Right ventricle myocardium inferior (tissue), 1 donor: ENCODE data around the gene TSPAN18. TPM values are rescaled to one million over a fixed set of nuclear protein-coding genes. Genes with fewer than 3 reads are reported as not detected.

ENCODE experiments used
- ATAC-seq: fragments of 200-7000 bp; cut with Tn5 transposase; one replicate; pipeline ENCODE4 v1.9.1; 2020; ENCODE audit warnings: mild to moderate bottlenecking, moderate library complexity
- DNase-seq: peaks from one replicate; pipeline ENCODE4 v3.0.0; 2021; ENCODE audit errors: missing footprints
- intact Hi-C: fragments of 100-400 bp; cut with DNase I; formaldehyde crosslinking; loops from one replicate; pipeline ENCODE4 v1.11.0; 2022
- total RNA-seq: library from RNA; stranded (reverse); fragmentation: NEBNext Ultra II Directional; extraction: Animal tissue kit (Norgen Biotek cat#: 25700); gene quantifications from one replicate; pipeline ENCODE4 v1.2.1, GENCODE V29; 2021
- donor health status: DM: no; HTN: yes; CAD: no; lungs with severe emphysema.

The TSPAN18 gene
- total RNA-seq, 1 donor from 2014 or later = 115 TPM

DNA sequence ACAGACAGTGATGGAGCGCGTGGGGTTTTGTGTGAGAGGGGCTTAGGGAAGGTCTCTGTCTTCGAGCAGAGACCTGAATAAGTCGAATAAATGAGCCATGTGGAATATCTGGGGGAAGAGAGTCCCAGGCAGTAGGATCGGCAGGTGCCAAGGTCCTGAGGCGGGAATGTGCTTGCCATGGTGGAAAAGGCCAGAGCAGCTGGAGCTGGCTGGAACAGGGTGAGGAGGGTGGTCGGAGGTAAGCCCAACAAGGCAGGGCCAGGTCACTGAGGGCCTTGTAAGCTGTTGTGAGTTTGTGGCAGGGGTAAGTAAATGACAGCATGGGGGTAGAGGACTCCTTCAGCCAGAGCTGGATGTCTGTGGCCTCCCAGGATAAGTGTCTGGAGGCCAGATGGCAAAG, 152.7 kb downstream of the TSPAN18 start:
- DNase-seq (no peak), ATAC-seq (no peak)
- intact Hi-C loops = no loop called here

DNA sequence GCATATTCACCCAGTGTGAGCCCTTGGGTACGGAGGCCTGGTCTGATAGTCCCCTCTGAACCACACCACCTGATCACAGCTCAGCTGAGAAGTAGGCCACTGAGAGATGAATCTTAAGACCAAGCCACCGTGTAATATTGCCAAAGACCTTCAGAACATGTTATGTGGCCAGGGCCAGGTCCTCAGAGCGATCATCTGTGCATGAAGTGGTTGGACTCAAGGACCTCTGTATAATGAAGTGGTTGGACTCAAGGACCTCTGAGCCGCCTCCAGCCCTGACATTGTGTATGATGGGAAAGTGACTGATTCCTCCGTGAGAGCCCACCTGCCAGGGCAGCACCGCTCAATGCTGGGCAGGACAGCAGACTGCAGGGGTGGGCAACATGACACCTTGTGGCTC, 153.7 kb downstream of the TSPAN18 start:
- intact Hi-C loops = no loop called here
- ATAC-seq (peak; percentile 12), DNase-seq (no peak)

DNA sequence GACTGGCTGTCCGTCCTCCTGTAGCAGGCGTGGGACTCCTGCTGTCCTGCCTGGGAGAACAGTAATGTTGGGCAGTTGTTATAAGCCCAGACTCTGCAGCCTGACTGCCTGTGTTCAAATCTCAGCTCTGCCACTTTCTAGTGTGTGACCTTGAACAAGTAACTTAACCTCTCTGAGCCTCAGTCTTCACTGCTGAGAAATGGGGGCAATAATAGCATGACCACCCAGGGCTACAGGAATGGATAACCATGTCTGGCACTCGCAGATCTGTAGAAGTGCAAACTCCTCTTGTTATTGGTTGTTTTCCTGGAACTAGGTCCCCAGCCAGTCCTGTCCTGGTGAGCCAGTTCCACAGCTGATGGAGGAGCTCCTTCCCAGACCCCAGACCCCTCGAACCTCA, 154.2 kb downstream of the TSPAN18 start:
- no peak for DNase-seq
- intact Hi-C loops = no loop called here
- no peak for ATAC-seq

DNA sequence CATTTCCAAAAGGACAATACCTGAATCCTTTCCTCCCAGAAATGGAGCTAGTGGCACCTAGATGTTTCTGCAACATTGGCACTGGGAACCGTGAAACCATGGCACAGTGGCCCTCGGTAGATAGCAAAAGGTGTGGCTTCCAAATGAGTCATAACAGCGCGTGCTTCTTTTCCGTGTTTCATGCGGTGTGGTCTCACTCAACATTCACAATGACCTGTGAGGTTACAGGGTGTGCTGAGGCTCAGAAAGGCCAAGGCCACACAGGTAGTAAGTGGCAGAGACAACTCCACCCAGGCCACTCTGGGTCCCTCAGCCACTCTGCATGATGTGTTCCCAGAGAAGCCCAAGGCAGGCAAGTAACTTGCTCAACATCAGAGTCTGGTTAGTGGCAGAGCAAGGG, 156.5 kb downstream of the TSPAN18 start:
- ATAC-seq = no peak
- intact Hi-C loops = no loop called here
- peak; percentile 15 for DNase-seq

DNA sequence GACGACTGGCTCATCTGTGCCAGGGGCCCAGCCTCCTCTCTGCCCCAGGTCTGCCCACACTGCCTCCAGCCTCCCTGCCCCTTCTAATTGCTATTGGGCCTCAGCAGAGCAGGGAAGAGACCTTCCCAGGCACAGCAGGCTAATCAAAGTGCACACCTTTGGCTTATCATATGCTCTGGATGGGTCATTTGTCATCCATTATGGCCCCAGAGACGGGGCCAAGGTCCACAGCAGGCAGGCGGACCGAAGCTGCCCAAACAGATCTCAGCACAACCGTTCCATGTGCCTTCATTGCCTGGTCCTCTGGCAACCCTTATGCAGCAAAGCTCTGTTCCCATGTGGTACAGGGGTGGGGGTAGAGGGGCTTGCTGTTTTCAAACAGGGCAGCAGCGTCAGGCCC, 157.3 kb downstream of the TSPAN18 start:
- intact Hi-C loops = no loop called here
- ATAC-seq = no peak

DNA sequence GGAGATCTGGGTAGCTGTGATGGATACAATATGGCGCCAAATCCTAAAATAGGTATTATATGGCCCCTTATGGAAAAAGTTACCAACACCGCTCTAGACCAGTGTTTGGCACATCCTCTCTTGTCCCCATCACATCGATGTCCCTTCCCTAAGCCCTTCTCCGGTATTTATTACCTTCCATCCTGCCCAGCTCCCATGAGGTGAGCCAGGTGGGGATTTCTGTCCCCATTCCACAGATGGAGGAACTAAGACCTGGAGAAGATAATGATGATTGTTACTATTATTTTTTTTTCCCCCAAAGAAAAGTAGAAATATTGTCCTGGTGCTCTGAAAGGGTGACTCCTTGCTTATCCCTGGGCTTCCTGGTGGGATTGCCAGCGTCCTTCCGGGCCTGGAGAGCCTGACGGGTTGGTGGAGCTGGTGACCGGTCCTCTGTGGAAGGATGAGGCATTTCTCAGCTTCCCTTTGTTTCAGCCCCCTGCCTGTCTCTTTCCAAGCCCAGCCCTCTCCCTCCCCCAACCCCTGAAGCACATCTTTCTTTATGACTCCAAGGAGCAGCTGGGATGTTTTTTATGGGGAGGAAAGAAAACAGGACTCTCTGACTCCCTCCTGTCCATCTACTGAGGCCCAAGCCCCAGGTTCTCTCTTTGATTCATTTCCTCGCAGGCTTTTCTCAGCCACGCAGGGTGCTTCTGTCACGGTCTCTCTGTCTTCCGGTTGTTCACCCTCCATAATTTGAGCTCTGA, 158.5 kb downstream of the TSPAN18 start:
- no peak for ATAC-seq
- intact Hi-C loops = no loop called here
- DNase-seq = peak; percentile 2

More for the DNA sequence above, 157.3 kb downstream of the TSPAN18 start:
- peak; percentile 57 for DNase-seq

DNA sequence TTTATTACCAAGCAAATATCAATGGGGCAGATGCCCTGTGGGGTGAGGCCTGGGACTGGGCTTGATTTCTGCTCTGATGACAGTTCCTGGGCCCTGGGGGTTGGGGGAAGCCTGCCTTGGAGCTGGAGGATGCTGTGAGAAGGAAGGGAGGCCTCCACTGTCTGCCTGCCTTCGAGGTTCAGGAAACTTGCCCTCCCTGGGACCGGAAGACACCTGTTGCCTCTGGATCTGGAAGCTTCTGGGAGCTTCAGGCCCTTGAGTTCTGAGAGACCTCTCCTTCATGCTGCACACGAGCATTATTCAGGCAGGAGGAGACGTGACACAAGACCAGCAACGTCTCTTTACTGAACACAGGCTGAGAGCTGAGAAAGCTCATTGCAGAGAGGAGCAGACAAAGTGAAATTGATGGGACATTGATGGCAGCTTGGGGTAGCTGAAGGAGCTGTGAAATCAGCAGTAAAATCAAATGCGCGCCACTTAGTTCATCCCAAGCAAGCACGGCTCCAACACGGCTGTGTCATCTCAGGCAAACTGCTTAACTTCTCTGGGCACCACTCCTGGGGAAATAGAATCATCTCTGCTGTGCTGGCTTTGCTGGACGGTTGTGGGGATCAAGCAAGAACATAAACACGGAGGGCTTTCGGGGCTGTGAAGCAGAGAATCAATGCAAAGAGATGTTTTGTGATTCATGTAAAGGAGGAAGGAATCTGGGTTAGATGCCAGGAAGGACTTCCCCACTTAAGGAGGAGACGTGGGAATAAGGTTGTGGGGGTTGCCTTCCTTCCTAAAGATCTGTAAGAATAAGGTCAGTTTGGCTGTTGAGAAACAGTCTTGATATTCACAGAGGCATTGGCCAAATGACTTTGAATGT, 159.4 kb downstream of the TSPAN18 start:
- no peak for DNase-seq
- intact Hi-C loops = no loop called here
- no peak for ATAC-seq

DNA sequence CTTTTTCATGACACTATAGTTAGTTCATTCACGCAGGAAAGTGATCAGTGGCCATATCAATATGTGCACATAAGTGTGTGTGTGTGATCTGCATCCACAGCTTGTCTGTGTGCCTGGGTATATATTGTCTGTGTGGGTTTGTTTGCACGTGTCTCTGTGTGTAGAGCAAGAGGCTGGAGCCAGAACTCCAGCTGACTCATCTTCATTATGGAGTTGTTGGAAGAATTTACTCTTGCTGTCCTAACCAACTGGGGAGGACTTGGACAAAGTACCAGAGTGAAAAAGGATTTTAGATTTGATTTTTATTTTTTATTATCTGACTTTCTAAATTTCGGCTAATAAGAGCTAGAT, 160.0 kb downstream of the TSPAN18 start:
- intact Hi-C loops = no loop called here
- DNase-seq (no peak), ATAC-seq (no peak)

DNA sequence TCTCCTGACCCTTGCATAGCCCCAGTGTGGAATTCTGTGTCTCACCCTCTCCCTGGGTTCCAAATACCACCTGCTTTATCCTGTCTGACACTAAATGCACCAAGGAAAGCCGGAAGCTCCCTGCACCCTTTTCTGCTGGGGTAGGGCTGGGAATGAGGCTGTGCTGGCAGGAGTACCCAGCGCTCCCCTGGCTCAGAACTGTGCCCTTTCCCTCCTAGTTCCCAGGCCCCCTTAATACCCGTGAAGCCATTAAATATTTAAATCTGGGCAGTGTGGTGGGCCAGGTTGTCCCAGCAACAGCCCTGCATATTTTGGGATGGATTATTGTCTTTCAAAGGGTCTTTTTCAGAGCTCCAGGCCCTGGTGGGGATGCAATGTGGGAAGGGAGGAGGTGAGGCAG, 160.9 kb downstream of the TSPAN18 start:
- ATAC-seq (no peak), DNase-seq (no peak)
- intact Hi-C loops = no loop called here

DNA sequence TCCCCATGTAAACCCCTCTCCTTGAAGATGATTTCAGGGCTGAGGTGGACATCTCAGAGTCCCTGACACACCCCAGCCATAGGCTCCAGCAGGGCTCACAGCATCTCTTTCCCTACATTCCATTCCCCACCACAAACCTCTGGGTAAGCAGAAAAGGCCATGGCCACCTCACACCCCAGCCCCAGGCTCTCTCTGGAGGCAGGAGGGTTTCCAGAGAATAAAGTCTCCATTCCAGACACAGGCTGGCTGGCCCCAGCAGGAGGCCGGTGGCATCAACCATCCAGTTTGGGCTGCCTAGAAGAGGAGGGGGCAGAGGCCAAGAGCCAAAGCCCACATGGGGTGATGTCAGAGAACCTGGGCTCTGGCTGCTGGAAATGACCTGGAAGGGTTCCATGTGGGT, 162.5 kb downstream of the TSPAN18 start:
- intact Hi-C loops = no loop called here
- DNase-seq (no peak), ATAC-seq (no peak)

DNA sequence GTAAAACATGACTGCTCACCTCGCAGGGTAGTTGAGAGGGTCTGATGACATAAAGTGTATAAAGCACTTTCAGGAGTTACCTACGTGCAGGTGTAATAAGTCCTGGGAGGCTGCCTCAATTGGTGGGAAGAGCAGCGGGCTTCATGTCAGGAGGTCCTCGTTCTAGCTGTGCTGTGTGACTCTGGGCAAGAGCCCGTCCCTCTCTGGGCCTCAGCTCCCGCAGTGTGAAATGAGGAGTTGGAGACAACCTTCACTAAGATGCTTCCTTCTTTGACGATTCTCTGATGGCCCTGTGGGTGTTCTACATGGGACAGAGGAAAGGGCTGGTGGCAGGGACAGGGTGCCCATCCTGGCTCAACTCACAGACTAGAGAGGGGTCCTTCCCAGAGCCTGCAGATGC, 166.1 kb downstream of the TSPAN18 start:
- DNase-seq = no peak
- intact Hi-C loops = loop anchor here (5.0 kb wide), 1 partner anchor 121 kb away; no protein-coding TSS in a partner anchor
- ATAC-seq = no peak

DNA sequence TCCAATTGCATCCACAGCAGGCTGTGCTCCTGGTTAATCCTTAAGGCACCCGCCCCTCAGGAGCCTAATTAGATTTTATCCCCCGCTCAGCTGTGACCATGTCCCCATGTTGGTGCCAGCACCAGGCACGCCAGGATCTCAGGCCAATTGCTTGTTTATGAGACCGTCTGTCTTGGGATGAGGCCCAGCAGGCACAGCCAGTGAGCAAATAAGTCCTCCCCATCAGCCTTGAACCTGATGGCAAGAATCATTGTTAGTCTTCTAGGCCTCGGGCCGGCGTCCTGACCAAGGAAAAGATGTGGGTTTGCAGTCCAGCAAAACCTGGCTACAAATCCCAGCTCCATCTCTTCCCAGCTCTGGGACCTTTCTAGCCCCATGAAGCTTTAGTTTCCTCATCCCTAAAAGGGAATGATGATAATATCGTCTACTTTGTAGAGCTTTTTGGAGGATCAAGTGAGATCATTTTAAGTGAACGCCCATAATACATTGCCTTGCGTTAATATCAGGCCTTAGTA, 166.6 kb downstream of the TSPAN18 start:
- intact Hi-C loops = loop anchor here (5.0 kb wide), 1 partner anchor 121 kb away; no protein-coding TSS in a partner anchor
- ATAC-seq = peak; percentile 25
- DNase-seq = no peak

DNA sequence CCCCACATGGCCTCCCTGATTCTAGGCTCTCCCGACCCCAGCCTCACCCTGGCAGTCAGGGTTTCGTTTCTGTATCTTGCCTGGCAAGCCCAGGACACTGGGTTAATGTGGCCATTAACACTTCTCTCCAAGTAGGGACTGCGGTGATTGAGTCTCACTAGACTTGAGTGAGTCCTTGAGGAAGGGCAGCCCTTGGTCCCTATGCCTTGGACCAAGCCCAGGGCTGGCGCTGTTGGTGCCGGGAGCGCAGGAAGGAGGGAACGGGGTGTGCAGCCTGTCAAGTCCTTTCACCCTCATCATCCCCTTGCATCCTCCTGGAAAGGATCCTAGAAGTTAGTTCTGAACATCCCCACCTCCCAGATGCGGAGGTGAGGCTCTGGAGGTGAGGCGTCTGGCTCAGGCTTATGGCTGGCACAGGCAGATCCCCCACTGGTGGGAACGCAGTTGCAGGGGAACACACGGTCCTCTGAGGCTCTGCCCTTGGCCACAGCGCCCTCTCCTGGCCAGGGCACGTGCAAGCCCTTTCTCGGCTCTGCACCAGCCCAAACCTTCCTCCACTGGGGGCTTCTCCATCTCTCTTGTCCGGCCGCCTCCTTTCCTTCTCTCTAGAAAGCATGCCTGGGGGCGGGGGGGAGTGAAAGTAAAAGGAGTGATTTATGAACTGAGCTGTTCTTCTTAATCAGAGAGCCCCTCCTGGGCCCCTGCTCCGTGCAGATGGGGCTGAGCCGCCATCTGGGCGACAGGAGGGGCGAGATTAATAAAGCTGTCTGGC, 167.3 kb downstream of the TSPAN18 start:
- intact Hi-C loops = loop anchor here (1.0 to 5.0 kb wide), 3 partner anchors 122 to 273 kb away; no protein-coding TSS in a partner anchor
- peak; percentile 75 for DNase-seq
- peak; percentile 89 for ATAC-seq

DNA sequence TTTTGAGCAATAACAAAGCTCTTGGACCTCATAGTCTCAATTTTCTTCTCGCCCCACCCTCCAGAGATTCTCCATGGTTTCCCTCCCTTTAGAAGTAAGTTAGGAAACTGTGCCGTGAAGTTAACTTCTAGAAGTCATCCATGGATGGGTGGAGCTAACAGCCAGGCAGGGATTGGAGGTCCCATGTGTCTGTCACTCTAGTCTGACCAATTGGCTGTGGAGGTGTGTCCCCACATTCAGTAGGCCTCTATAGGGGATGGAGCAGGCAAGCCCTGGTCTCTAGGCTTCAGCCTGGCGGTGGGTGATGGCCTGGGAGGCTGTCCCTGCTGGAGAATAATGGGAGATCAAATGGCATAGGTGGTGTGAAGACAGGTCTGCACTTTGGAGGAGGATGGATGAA, 173.2 kb downstream of the TSPAN18 start:
- DNase-seq = peak; percentile 42
- ATAC-seq = no peak
- intact Hi-C loops = no loop called here

DNA sequence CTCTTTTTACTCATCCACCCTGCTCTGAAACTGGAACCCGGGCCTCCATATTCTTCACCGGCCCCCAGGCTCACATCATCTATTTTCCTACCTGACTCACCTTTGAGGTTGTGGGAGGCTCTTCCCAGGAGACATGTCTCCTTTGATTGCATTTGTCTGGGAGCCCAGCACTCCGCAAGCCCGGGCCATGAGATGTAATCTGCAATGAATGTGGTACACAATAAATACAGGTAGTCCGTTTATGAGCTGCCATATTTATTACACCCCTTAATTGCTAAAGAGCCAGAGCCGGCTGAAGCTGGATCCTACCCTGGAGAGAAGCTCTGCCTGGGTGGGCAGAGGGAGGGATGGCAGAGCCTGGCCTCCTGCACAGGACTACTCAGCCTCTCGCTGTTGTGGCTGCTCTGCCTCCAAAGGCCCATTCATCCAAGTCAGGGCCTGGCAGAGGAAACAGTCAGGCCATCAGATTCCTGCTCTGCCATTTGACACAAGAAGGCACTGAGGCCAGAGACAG, 174.4 kb downstream of the TSPAN18 start:
- intact Hi-C loops = no loop called here
- DNase-seq (peak; percentile 51), ATAC-seq (no peak)

DNA sequence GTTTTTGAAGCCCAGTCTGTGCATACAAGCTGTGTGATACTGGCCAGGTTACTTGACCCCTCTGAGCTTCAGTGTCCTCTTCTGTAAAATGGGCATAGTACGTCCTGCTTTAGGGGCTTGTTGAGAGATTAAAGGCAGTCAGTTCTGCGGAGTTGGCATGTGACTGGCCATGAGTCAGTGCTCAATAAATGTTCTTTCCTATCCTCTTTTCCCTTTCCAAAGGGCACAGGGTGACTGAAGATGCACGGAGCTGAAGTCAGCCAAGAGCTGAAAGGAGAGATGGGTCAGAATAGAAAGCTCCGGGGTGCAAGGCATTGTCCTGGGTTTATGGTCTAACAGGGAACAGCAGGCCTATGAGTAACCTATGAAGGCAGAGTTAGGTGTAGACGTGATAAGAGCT, 175.0 kb downstream of the TSPAN18 start:
- no peak for DNase-seq
- intact Hi-C loops = no loop called here
- ATAC-seq = no peak

DNA sequence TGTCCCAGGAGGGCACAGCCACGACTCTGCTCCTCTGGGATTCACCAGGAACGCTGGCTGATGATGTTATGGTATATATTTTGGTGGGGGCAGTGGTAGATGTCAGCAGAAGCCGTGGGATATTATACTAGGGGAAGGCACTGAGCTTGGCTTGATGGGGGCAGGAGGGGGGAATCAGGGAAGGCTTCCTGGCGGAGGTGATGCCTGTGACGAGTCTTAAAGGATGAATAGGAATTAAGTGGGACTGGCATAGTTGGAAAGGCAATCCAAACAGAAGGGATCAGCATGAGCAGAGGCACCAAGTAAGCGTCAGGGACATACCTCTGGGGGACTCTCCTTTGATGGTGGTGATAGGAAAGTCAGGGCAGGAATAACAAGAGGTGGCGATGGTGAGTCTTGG, 176.3 kb downstream of the TSPAN18 start:
- ATAC-seq = no peak
- intact Hi-C loops = no loop called here
- no peak for DNase-seq

DNA sequence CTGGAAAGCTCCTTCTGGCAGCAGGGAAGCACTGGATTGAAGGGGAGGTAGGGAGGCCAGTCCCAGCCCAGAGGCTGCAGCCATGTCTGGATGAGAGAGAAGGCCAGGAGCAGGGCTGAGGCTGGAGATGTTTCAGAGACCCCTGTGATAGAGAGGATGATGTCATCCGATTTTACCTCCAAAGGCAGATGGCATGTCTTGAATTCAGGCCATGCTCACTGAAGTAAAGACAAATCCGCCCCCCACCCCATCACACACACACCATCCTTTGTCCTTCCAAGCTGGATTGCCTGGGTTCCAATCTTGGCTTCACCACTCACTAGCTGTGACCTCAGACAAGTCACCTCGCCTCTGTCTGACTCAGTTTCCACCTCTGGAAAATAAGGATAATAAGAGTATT, 176.8 kb downstream of the TSPAN18 start:
- DNase-seq = no peak
- intact Hi-C loops = no loop called here
- no peak for ATAC-seq
